HPDE6-E6E7 (cell line): ENCODE results near the gene TECPR1.

Experiments
- DNase-seq: peaks from one replicate; pipeline ENCODE4 v3.0.0; 2011; ENCODE audit warnings: missing footprints; ENCODE audit errors: extremely low spot score

Gene TECPR1

GRCh38 chr7:98284335-98285036 lies 32.5 kb upstream of the TECPR1 start:
- no peak for DNase-seq

- DNase-seq = no peak
Observed at GRCh38 chr7:98283887-98284222, 31.8 kb upstream of the TECPR1 start.

GRCh38 chr7:98283127-98283886 lies 31.3 kb upstream of the TECPR1 start:
- no peak for DNase-seq

- DNase-seq = no peak
Observed at GRCh38 chr7:98282703-98283102, 30.7 kb upstream of the TECPR1 start.

GRCh38 chr7:98281757-98282606 lies 29.9 kb upstream of the TECPR1 start:
- DNase-seq = no peak

- no peak for DNase-seq
Observed at GRCh38 chr7:98280791-98281756, 29.0 kb upstream of the TECPR1 start, which contains the start of gene BRI3. TSS of gene BRI3 (plus strand) at chr7:98281686. CDS start at chr7:98281796, 110 bp downstream.

GRCh38 chr7:98280296-98280695 lies 28.3 kb upstream of the TECPR1 start:
- DNase-seq = no peak

GRCh38 chr7:98278936-98279335 lies 26.9 kb upstream of the TECPR1 start:
- DNase-seq = no peak

GRCh38 chr7:98278408-98278807 lies 26.4 kb upstream of the TECPR1 start:
- no peak for DNase-seq

- no peak for DNase-seq
Observed at GRCh38 chr7:98276241-98276761, 24.3 kb upstream of the TECPR1 start.

- DNase-seq = no peak
Observed at GRCh38 chr7:98267303-98267702, 15.3 kb upstream of the TECPR1 start.

GRCh38 chr7:98266840-98267239 lies 14.8 kb upstream of the TECPR1 start:
- no peak for DNase-seq

- DNase-seq = no peak
Observed at GRCh38 chr7:98265841-98266271, 13.8 kb upstream of the TECPR1 start.

- DNase-seq = no peak
Observed at GRCh38 chr7:98257701-98258100, 5.7 kb upstream of the TECPR1 start.

GRCh38 chr7:98256431-98256830 lies 4.4 kb upstream of the TECPR1 start:
- DNase-seq = no peak

GRCh38 chr7:98254951-98255610 lies 3.0 kb upstream of the TECPR1 start:
- no peak for DNase-seq

- no peak for DNase-seq
Observed at GRCh38 chr7:98254516-98254915, 2.5 kb upstream of the TECPR1 start.

GRCh38 chr7:98252425-98253054 lies 508 bp upstream of the TECPR1 start:
- DNase-seq = peak; percentile 25

- DNase-seq = no peak
Observed at GRCh38 chr7:98251231-98251600, 816 bp downstream of the TECPR1 start.

GRCh38 chr7:98250789-98251188 lies 1.2 kb downstream of the TECPR1 start:
- DNase-seq = no peak
